ENCODE results near the gene EIF2S1. TPM values are rescaled to one million over a fixed set of nuclear protein-coding genes. Genes with fewer than 3 reads are reported as not detected.

EIF2S1 gene
- total RNA-seq, 4 donors from 2014 or later, result 48.3 to 81.0 (median 79.5) TPM

Small RNAs within 50 kb of the gene (small RNA-seq; reads per million reads assigned to genes)
- gene RF00019, result 0.49 reads per million

Other genes starting within 250 kb of the EIF2S1 start
- gene GARIN2, start 170.9 kb upstream of the EIF2S1 start, total RNA-seq, result not detected
- 10 to 100 TPM; 18.5 to 21.8 (median 20.3) TPM for gene PALS1, start 118.9 kb upstream of the EIF2S1 start, total RNA-seq
- gene ATP6V1D, start 524 bp upstream of the EIF2S1 start, total RNA-seq, result 10 to 100 TPM; 52.6 to 91.1 (median 62.7) TPM
- 1 to 10 TPM in 2 of 4 donors, under 1 TPM in 1, not detected in 1; 0.49 to 4.9 (median 1.8) TPM for gene PLEK2, start 51.8 kb downstream of the EIF2S1 start, total RNA-seq
- 10 to 100 TPM in 1 of 4 donors, 1 to 10 TPM in 2, not detected in 1; 1.4 to 10.2 (median 2.2) TPM for gene TMEM229B, start 128.4 kb downstream of the EIF2S1 start, total RNA-seq
- gene PLEKHH1, start 173.0 kb downstream of the EIF2S1 start, total RNA-seq, result 1 to 10 TPM; 1.3 to 9.0 (median 4.9) TPM
- gene PIGH, start 239.9 kb downstream of the EIF2S1 start, total RNA-seq, result 10 to 100 TPM; 17.4 to 25.5 (median 24.3) TPM

All from subcutaneous adipose tissue (tissue), 4 donors.